Cardiac fibroblast (primary cell): ENCODE measurements around the gene IGSF6.

Experiments
- DNase-seq, 2 donors: peaks; one replicate each; pipeline versions ENCODE4 v3.0.0 to v3.0.0-alpha.2; 2010; ENCODE audit warnings: low read depth in 2 of 2
- H3K4me3 ChIP-seq, 2 donors: replicated peaks in 1 of 2; 1 replicate in 1 of 2; 2 replicates in 1 of 2; pipeline ENCODE4 v1.5.1; 2011; ENCODE audit warnings: low read depth in 2 of 2, low read length in 2 of 2, mild to moderate bottlenecking in 2 of 2, moderate library complexity in 1 of 2
- CTCF ChIP-seq: IDR thresholded peaks from one replicate; pipeline ENCODE4 v1.5.1; 2011; ENCODE audit warnings: low read depth, mild to moderate bottlenecking, low read length, inconsistent platforms

Gene IGSF6

GRCh38 chr16:21617607-21618006 is 34.8 kb downstream of the IGSF6 start:
- no peak for TF ChIP-seq CTCF
- H3K4me3 ChIP-seq, result no peak overlapping the region
- no peak for DNase-seq

DNA sequence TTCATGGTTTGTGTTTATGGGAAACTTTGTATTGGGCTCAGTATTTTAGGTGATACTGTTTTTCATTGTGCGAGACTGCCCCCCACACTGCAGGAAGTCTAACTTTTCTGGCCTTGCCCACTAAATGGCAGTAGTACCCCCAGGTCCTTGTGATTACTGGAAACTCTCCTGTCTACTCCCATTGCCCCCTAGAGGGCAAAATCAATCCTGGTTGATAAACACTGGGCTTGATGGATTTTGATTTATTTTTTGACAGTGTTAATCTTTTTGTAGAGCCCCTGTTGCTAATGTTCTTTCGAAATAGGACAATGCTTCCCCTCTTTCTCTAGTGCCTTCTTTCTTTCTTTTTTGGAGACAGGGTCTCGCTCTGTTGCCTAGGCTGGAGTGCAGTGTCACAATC is 37.5 kb downstream of the IGSF6 start:
- no peak overlapping the region for H3K4me3 ChIP-seq
- DNase-seq, result no peak
- TF ChIP-seq CTCF, result no peak

DNA sequence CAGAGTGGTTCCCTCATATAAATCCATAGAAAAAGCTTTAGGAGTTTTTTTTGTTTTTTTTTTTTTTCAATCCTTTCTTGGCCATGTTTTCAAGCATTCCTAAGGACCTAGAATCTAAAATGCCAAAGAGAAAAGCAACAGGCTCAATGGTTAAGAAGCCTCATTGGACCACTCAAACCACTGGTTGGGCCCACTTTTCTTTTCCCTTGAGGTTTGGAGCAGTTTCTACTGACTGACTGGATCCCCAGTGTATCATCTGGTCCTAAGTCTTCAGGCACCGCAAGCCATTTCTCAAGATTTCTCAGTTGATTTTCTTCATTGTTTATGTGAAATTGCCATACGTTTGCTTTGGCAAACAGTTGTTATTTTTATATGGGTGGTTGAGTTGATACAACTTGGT is 38.6 kb downstream of the IGSF6 start:
- DNase-seq, result no peak

DNA sequence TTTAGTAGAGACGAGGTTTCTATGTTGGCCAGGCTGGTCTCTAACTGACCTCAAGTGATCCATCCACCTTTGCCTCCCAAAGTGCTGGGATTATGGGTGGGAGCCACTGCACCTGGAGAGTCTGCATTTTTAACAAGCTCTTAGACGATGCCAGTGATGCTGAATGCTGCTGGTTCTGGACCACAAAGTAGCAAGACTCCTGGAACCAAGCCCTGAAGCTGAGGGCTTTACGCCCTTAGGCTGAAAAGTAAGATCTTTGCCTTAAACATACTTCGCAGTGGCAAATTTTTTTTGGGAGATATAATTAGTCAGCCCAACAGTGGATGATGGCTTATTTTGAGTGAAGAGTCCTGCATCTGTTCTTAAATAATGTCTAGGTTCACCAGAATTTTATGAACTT is 39.0 kb downstream of the IGSF6 start:
- no peak for TF ChIP-seq CTCF
- H3K4me3 ChIP-seq, result no peak overlapping the region

More for the DNA sequence above, 38.6 kb downstream of the IGSF6 start:
- TF ChIP-seq CTCF, result no peak
- H3K4me3 ChIP-seq, result no peak overlapping the region

GRCh38 chr16:21611556-21612384 is 40.6 kb downstream of the IGSF6 start:
- TF ChIP-seq CTCF, result no peak
- H3K4me3 ChIP-seq, result no peak overlapping the region
- DNase-seq, result peak in 1 of 2 donors; percentile 24

More for the DNA sequence above, 39.0 kb downstream of the IGSF6 start:
- DNase-seq, result no peak

- DNase-seq, result peak; percentile 52 to 77
- H3K4me3 ChIP-seq, result no peak overlapping the region
- TF ChIP-seq CTCF, result no peak
Observed at GRCh38 chr16:21611198-21611555, 41.2 kb downstream of the IGSF6 start.

- DNase-seq, result no peak
- no peak for TF ChIP-seq CTCF
Observed at GRCh38 chr16:21610766-21611165, 41.6 kb downstream of the IGSF6 start.

More at GRCh38 chr16:21610766-21611165, 41.6 kb downstream of the IGSF6 start:
- no peak overlapping the region for H3K4me3 ChIP-seq
